HG03521 (cell line): ENCODE results near the gene SLC46A1.

Experiments used
- ATAC-seq: cut with Tn5 transposase; IDR thresholded peaks from one replicate; pipeline ENCODE4 v1.9.1; 2021; ENCODE audit warnings: mild to moderate bottlenecking, moderate library complexity; ENCODE audit not compliant: unreplicated experiment

Gene SLC46A1

DNA sequence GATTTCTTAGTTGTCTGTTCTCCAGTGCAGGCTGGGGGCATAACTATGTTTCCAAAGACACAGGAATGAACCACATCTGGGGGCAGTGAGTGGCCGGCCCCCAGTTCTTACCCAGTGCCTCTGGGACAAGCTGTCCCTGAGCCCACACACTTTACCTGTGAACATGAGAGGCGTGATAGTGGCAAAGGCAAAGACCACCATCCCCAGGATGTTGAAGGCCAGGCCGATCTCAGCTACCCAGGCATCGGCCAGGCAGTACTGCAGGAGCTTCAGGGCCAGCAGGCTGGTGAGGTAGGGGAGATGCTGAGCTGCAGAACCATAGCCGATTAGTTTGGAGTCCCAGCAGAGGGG is 1.6 kb downstream of the SLC46A1 start:
- no peak for ATAC-seq

DNA sequence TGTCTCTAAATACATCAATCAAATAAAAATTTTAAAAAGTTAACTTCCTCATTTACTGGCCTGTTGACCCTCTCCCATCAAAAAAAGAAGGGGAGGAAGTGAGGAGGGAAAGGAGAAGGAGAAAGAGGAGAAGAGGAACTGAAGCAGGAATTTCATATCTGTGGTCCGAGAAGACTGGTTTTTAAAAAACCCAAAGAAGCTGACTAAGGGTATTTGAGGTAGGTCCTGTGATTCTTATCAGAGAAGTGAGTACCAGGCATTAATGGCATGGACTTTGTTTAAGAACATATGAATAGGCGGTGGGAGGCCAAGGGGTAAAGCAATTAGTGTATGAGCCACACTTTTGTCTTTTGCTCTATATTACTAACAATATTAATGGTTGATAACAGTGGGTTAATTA is 2.0 kb downstream of the SLC46A1 start:
- no peak for ATAC-seq

DNA sequence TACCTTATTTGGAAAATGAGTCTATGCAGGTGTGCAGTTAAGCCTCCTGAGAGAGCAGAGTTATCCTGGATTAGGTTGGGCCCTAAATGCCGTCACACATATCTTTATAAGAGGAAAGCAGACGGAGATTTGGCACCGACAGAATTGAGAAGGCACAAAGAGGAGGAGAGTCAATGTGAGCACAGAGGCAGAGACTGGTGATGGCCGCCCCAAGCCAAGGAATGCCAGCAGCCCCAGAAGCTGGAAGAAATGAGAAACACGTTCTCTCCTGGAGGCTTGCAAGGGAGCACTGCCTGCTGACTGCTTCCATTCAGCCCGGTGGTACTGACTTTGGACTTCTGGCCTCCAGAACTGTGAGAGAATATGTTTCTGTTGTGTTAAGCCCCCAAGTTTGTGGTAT is 3.2 kb downstream of the SLC46A1 start:
- no peak for ATAC-seq

DNA sequence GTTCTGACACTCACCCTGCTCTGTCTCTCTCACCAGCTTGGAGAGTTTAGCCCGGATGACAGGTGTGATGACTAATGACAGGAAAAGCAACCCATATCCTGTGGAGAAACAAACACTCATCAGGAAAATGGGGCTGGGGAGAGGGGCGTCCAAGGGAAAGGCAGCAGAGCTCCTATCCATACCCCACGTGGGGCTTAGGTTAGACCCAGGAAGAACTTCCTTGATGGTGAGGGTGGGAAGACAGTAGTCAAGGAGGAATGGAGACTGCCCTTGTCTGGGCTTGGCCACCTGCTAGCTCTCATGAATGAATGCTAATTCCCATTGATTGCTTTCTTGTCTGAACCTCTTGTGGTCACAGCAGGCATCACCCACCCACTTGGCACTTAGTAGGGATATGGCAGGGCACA is 3.8 kb downstream of the SLC46A1 start:
- ATAC-seq: no peak

DNA sequence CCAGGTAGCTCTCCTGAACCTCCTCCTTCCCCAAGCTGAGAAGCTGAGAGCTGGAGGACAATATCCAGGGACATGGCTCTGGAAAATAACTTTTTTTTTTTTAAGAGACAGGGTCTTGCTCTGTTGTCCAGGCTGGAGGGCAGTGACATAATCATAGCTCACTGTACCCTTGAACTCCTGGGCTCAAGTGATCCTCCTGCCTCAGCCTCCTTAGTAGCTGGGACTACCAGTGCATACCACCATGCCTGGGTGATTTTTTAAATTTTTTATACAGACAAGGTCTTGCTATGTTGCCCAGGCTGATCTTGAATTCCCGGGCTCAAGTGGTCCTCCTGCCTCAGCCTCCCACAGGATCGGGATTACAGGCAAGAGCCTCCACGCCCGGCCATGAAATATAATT is 6.2 kb downstream of the SLC46A1 start:
- ATAC-seq: no peak

DNA sequence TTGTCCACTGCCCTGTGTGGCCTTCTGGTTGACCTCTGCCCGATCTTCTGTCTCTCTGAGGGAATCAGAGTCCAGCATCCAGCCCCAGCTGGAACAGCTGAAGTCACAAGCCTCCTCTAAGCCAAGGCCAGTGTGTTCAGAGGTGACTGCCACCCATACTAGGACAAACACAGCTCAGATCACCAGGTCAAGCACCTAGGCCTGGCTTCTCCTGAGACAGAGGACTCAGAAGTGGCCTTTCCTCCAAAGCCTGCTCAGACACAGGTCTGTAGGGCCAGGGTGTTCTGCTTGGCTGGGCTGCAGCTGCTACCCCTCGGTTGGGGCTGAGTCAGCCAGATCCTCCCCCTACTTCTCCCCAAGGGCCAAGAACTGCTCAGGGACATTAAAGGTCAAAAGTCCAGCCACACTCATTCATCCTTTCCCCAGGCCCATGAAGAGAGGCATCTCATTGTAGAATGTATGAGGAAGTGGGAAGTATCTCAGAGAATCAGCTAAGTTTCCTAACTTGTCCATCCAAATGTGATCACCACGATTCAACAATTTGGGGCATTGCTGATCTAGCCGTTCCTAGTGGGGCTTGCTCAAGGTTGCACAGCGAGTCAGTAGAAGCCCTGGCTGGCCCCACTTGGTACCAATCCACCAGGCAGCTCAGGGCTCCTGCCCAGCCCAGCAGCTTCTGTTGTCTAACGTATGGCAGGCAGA is 7.6 kb downstream of the SLC46A1 start:
- no peak for ATAC-seq

DNA sequence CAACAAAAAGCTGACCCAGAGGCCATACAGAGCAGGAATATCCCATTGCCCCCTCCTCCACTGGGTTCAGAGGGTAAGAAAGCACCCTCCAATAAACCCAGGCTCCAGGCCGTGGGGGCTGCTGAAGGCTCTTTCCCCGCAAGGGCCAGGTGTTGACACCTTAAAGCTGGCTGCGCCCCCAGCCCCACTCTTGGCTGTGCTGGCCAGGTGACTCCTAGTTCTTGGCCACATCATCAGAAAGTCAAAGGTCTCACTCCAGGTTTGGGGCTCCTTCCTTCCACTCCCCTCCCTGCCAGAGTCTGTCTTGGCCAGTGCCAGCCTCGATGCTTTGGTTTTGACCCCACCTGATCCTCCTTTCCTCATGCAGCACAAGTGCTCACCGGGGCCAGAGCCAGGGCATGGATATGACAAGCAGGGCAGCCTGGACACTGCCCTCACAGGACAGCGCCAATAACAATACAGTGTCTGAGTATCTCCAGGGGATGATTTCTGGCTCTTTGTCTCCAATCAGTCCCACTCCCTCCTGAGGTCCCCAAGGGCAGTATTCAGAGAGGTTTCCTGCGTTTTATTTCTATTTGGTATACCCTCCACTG is 8.2 kb downstream of the SLC46A1 start:
- no peak for ATAC-seq

DNA sequence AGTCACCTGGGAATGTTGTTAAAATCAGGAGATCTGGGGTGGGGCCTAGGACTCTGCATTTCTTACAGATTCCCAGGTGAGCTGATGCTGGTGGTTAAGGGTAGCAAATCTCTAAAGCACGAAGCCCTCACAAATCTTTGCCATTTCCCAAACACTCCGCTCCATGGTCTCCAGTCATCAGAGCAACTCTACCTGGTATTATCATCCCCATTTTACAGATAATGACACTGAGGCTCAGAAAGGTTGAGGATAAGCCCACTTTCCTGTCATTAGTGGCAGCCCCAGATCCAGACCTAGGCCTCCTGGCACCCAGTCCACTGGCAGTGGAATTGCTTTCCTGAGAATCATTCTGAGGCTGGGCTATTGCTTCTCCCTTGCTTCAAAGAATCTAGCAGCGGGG is 8.7 kb downstream of the SLC46A1 start:
- ATAC-seq: no peak

DNA sequence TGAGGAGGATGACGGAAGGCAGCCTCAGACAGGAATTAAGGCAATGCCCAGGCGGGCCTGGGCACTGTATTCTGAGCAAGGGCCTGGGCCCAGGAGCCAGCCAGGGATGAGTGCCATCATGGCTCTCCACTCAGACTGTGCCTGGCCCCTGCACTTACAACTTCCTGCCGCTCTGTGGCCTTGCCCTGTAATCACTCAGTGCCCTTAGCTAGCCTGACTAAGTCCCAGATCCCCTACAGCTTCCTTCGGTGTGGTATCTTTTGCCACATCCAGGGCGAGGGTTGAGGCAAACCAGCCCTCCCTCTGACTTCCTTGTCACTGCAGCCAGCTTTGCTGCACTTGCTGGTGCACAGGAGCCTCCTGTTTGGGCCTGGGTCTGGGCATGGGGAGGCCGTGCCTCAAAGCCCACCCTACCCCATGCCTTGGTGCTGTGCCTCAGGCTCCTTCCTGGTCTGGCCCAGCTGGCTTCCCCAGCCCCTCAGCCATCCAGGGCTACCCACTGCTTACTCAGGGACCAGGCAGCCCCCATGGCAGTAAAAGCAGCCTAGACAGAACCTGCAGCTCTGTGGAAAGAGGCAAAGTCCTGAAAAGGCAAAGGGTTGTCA is 9.3 kb downstream of the SLC46A1 start:
- ATAC-seq: no peak

DNA sequence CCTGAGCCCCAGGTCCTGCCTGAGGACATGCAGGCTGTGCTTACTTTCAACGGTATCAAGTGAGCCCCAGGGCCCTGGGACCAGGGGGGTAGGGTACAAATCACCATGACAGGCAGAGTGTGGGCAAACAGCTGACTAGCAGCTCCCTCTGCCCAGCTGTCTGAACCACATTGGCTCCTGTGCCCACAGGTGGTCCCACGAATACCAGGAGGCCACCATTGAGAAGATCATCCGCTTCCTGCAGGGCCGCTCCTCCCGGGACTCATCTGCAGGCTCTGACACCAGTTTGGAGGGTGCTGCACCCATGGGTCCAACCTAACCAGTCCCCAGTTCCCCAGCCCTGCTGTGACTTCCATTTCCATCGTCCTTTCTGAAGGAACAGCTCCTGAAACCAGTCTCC is 10.0 kb downstream of the SLC46A1 start:
- ATAC-seq: no peak

DNA sequence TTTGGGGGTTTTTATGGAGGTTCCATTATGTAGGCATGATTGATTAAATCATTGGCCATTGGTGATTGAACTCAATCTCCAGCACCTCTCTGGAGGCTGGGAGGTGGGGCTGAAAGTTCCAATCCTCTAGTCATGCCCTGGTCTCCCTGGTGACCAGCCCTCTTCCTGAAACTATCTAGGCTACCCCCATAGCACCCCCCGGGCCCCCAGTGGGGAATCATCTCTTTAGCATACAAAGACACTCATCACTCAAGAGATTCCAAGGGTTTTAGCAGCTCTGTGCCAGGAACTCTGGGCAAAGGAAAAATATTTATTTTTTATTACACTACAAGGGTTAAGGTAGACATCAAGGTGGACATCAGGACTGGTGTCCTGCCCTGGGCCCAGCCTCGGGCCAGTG is 10.6 kb downstream of the SLC46A1 start:
- ATAC-seq: no peak

DNA sequence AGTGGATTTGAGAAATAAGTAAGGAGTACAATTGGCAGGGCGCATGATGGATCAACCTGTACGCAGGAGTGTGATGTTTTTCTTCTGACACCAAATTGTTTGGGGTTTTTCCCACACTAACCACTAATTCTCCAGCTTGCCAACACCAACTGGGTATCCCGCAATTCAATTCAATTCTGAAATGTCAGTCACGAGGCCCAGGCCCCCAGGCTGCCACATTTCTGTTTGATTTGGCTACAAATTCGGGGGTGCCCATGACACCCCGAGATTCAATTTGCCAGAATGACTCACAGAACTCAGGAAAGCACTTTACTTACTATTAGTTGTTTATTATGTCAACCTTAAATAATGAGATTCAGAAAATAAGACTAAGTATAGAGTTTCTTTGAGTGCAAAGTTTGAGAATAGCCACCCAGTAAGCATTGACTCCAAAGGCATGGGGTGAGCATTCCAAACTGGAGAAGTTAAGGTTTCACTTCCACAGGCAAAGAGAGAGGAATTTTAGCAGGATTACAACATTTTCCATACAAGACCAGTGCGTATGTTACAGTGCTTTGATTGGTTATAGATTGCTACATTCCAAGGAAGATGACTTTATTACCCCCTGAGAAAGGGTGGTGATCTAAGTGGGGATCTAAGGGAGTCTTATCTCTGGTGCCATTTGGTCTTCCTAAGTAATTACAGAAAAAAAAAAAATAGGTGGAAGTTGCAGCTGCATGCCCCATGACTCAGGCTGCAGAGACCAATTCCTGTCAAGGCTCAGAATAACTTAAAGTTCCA is 11.5 kb downstream of the SLC46A1 start:
- no peak for ATAC-seq

DNA sequence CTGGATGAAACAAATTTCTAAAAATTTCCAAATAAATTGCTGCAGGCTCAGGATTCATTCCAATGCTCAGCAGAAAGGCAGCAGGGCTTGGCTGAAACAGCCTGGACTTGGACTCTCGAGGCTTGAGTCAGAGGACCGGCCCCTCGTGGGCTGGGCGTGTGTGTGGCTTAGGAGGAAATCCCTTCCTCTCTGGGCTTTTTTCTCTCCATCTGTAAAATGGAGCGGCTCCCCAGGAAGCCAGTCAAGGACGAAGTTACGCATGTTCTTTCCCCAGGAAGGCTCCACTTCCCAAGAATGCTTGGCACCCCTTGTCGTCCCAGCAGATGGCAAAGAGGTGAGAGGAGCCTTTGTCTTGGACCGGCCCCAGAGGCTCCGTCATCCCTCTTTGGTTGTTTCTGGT is 13.5 kb downstream of the SLC46A1 start:
- ATAC-seq: no peak

DNA sequence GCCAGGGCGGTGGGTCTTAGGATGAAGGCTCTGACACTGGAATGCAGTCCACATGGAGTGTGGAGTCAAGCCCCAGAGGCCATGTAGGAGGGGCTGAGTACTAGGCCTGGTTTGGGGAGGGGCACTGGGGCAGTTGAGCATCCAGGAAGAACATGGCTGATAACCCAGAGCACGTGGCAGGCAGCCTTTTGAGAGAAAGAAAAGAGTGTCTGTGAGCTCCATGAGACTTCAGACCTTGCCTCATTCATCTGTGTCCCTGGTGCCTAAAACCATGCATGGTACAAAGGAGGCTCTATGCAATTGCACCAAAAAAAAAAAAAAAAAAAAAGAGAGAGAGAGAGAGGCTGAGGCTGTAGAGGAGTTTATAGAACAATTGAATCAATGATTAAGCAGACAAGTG is 14.6 kb downstream of the SLC46A1 start:
- no peak for ATAC-seq

DNA sequence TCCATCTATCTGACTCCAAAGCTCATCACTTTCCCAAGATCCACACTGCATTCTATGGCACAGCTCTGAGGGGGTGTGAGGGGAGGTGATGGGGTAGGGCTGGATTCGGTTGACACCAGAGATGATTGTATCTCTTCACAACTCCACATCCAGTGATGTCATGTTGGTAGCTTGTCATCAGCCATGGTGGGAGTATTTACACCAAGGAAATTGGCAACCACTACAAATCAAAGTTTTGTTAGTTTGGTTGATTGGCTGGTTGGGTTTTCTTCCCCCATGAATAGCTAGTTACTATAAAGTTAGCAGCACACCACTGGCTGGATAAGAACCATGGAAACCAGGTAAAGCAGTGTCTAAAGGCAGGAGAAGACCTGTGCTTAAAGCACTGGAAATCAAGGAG is 15.0 kb downstream of the SLC46A1 start:
- ATAC-seq: no peak

DNA sequence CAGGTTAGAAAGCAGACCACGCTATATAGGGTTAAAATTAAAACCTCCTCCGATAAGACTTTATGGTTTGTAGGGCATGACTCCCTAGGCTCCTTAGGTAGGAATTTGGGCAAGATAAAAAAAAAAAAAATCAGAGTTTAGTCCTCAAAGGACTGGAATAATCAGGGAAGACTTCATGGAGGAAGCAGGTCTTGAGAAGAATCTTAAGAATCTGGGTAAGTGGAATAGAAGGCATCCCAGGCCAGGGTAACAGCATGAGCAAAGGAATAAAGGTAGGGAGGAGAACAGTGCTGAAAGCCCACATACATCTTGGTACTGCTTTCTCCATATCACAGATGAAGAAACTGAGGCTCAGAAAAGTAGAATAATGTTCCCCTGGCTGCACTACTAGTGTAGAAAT is 15.4 kb downstream of the SLC46A1 start:
- no peak for ATAC-seq

DNA sequence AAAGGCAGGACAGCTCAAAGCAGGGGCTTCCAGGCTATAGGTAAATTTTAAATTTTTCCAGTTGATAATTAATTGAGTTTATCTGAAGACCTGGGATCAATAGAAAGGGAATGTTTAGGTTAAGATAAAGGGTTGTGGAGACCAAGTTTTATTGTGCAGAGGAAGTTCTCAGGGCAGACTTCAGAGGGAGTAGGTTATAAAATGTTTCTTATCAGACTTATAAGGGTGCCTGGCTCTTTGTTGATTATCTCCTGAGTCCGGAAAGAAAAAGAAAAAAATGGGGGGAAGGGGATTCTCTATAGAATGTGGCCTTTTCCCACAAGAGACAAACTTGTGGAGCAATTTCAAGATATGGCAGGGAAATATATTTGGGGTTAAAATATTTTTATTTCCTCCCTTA is 15.9 kb downstream of the SLC46A1 start:
- ATAC-seq: no peak

DNA sequence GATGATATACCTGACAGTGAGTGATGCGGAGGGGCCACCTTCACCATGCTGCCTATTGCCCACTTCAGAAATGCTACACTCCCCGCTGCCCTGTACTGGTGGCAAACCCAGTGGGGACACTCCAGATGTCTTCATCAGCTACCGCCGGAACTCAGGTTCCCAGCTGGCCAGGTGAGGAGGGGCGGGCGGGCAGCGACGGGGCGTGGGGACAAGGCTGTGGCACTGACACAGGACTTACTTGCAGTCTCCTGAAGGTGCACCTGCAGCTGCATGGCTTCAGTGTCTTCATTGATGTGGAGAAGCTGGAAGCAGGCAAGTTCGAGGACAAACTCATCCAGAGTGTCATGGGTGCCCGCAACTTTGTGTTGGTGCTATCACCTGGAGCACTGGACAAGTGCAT is 17.9 kb downstream of the SLC46A1 start:
- no peak for ATAC-seq

DNA sequence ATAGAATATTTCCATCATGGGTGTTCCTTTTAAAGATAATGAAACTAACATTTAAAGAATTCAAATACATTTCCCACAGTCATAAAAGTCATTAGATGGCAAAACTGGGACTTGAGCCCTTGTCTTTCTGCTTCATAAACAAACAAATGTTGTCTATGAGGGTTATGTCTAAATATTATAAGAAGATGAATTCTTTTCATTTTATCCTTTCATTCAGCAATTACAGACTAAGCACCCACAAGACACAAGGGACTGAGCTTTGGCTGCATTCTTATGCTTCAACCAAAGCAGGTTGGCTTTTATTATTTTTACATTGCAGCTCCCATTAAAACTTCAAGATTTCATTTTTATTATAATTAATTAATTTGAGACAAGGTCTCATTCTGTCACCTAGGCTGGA is 19.6 kb downstream of the SLC46A1 start:
- ATAC-seq: no peak

DNA sequence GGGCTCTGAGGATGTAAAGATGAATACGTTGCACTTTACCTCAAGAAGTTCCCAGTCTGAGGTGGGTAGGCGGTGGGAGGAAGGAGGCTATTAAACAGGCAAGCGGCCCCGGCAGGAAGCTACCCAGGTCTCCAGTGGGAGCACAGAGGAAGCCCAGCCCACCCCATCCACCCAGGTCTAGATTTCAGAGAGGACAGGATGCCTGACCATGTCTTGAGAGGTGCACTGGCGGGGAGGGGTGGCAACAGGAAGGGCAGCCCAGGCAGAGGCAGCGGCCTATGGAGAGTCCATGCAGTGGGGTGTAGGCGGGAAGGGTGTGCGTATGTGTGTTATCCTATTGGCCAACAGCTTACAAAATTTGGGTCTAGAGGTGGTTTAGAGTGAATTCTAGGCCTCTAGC is 20.6 kb downstream of the SLC46A1 start:
- ATAC-seq: no peak

DNA sequence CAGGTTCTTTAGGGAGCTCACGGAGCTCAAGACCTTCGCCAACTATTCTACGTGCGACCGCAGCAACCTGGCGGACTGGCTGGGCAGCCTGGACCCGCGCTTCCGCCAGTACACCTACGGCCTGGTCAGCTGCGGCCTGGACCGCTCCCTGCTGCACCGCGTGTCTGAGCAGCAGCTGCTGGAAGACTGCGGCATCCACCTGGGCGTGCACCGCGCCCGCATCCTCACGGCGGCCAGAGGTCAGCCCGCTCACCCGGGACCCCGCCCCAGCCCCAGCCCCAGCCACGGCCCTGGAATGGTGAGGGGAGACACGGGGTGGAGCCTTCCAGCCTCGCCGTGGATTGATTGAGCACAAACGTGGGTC is 21.0 kb downstream of the SLC46A1 start:
- ATAC-seq: no peak
